H1 (cell line): ENCODE results near the gene NUDT3. TPM values are rescaled to one million over a fixed set of nuclear protein-coding genes. Genes with fewer than 3 reads are reported as not detected.

Source experiments
- CTCF ChIA-PET: fragments of 300-600 bp; sonication (Branson Sonifier 250); formaldehyde crosslinking; loops from one replicate; lab custom pipeline; 2021; ENCODE audit not compliant: partially characterized antibody; lab: Charles Lee
- POLR2A ChIA-PET: fragments of 300-600 bp; sonication (Branson Sonifier 250); formaldehyde crosslinking; loops from one replicate; lab custom pipeline; 2021; ENCODE audit warnings: inconsistent platforms; ENCODE audit not compliant: partially characterized antibody; lab: Charles Lee
- DNase-seq, 2 experiments: peaks; one replicate each; pipeline versions ENCODE4 v3.0.0 to v3.0.0-alpha.2; 2010 to 2022; ENCODE audit warnings: low spot score in 2 of 2, low read depth in 1 of 2, mixed read lengths in 1 of 2
- FAIRE-seq: peaks from 2 replicates; lab custom pipeline; 2011; peaks lifted over from hg19 to GRCh38; lab: Jason Lieb, UNC
- H2AFZ ChIP-seq: 2 replicates; pipeline ENCODE4 v1.8.1; 2012; ENCODE audit warnings: low read length, inconsistent platforms
- H2AK5ac ChIP-seq: 2 replicates; pipeline ENCODE4 v1.6.1; 2013; ENCODE audit warnings: low read depth, low read length
- H2BK120ac ChIP-seq: replicated peaks from 2 replicates; pipeline ENCODE3; 2013; ENCODE audit warnings: low read depth, low read length, inconsistent platforms
- H2BK12ac ChIP-seq: 2 replicates; pipeline ENCODE4 v1.6.1; 2013; ENCODE audit warnings: low read depth, low read length
- H2BK15ac ChIP-seq: 2 replicates; pipeline ENCODE4 v1.6.1; 2013; ENCODE audit warnings: low read length
- H2BK20ac ChIP-seq: 2 replicates; pipeline ENCODE4 v1.6.1; 2013; ENCODE audit warnings: low read length
- H2BK5ac ChIP-seq: 2 replicates; pipeline ENCODE4 v1.6.1; 2013; ENCODE audit warnings: low read depth, low read length
- H3K14ac ChIP-seq: 2 replicates; pipeline ENCODE4 v1.6.1; 2013; ENCODE audit warnings: inconsistent platforms; ENCODE audit not compliant: insufficient read length
- H3K18ac ChIP-seq: 2 replicates; pipeline ENCODE4 v1.6.1; 2013; ENCODE audit warnings: low read length; ENCODE audit errors: extremely low read depth
- H3K23ac ChIP-seq: 2 replicates; pipeline ENCODE4 v1.6.1; 2013; ENCODE audit warnings: inconsistent platforms; ENCODE audit not compliant: insufficient read length
- H3K23me2 ChIP-seq: 2 replicates; pipeline ENCODE4 v1.6.1; 2013; ENCODE audit warnings: low read depth, low read length
- H3K27ac ChIP-seq: 2 replicates; pipeline ENCODE4 v1.6.1; 2011; ENCODE audit warnings: low read depth, low read length, inconsistent platforms
- H3K27me3 ChIP-seq, 4 experiments: replicated peaks in 1 of 4; 1 replicate in 1 of 4; 2 replicates in 3 of 4; pipeline versions ENCODE4 v1.6.1 to v1.8.1; 2011 to 2013; ENCODE audit warnings: low read length in 3 of 4, mild to moderate bottlenecking in 3 of 4, inconsistent platforms in 2 of 4, mixed read lengths in 2 of 4, moderate library complexity in 1 of 4; ENCODE audit not compliant: control insufficient read depth in 3 of 4, insufficient read depth in 3 of 4; ENCODE audit errors: extremely low read depth in 1 of 4
- H3K36me3 ChIP-seq, 4 experiments: 2 replicates each; pipeline versions ENCODE4 v1.6.1 to v1.8.1; 2011 to 2013; ENCODE audit warnings: mild to moderate bottlenecking in 4 of 4, low read length in 3 of 4, moderate library complexity in 2 of 4, control low read depth in 1 of 4, inconsistent platforms in 1 of 4; ENCODE audit not compliant: insufficient read depth in 4 of 4, control insufficient read depth in 2 of 4
- H3K4ac ChIP-seq: replicated peaks from 2 replicates; pipeline ENCODE3; 2013; ENCODE audit warnings: low read length, low read depth, mixed read lengths, inconsistent platforms; ENCODE audit not compliant: insufficient read length
- H3K4me1 ChIP-seq, 4 experiments: replicated peaks in 1 of 4; 1 replicate in 1 of 4; 2 replicates in 3 of 4; pipeline versions ENCODE4 v1.6.1 to v1.8.1; 2011 to 2013; ENCODE audit warnings: low read length in 3 of 4, inconsistent platforms in 2 of 4, mixed read lengths in 1 of 4; ENCODE audit not compliant: insufficient read depth in 4 of 4, control insufficient read depth in 3 of 4
- H3K4me2 ChIP-seq, 2 experiments: 2 replicates each; pipeline versions ENCODE4 v1.6.1 to v1.8.1; 2011 to 2013; ENCODE audit warnings: low read depth in 2 of 2, low read length in 2 of 2, control low read depth in 1 of 2, inconsistent platforms in 1 of 2, mild to moderate bottlenecking in 1 of 2; ENCODE audit not compliant: insufficient read depth in 1 of 2
- H3K4me3 ChIP-seq, 4 experiments: fragments of 200-600, 300-600 bp in 1 of 4; sonication (generic), shearing (Covaris generic), sonication (Bioruptor Twin) in 1 of 4; 2 replicates each; pipeline versions ENCODE4 v1.5.1 to v1.8.1; 2011 to 2016; ENCODE audit warnings: low read length in 4 of 4, low read depth in 3 of 4, control low read depth in 2 of 4, inconsistent platforms in 2 of 4, mild to moderate bottlenecking in 2 of 4, mixed read lengths in 1 of 4, moderate library complexity in 1 of 4; ENCODE audit not compliant: insufficient read depth in 2 of 4; ENCODE audit errors: extremely low read depth in 1 of 4
- H3K56ac ChIP-seq: replicated peaks from 2 replicates; pipeline ENCODE3; 2013; ENCODE audit warnings: low read depth, mild to moderate bottlenecking, mixed read lengths, low read length, inconsistent platforms; ENCODE audit not compliant: insufficient read length
- H3K79me1 ChIP-seq: 2 replicates; pipeline ENCODE4 v1.6.1; 2013; ENCODE audit warnings: low read depth, low read length, control low read depth
- H3K79me2 ChIP-seq, 2 experiments: 2 replicates each; pipeline versions ENCODE4 v1.6.1 to v1.8.1; 2012 to 2013; ENCODE audit warnings: low read length in 2 of 2, mild to moderate bottlenecking in 2 of 2, inconsistent platforms in 1 of 2; ENCODE audit not compliant: insufficient read depth in 2 of 2, control insufficient read depth in 1 of 2
- H3K9ac ChIP-seq, 4 experiments: replicated peaks in 1 of 4; 1 replicate in 1 of 4; 2 replicates in 3 of 4; pipeline versions ENCODE4 v1.6.1 to v1.8.1; 2011 to 2013; ENCODE audit warnings: low read depth in 3 of 4, low read length in 3 of 4, control low read depth in 2 of 4, mild to moderate bottlenecking in 2 of 4, moderate library complexity in 2 of 4, inconsistent platforms in 1 of 4; ENCODE audit errors: extremely low read depth in 1 of 4
- H3K9me3 ChIP-seq, 2 experiments: 2 replicates each; pipeline versions ENCODE4 v1.6.1 to v1.8.1; 2012 to 2013; ENCODE audit warnings: mild to moderate bottlenecking in 2 of 2, moderate library complexity in 2 of 2, control low read depth in 1 of 2, inconsistent platforms in 1 of 2, low read depth in 1 of 2, low read length in 1 of 2, mixed read lengths in 1 of 2; ENCODE audit not compliant: insufficient read depth in 2 of 2
- H4K20me1 ChIP-seq, 2 experiments: replicated peaks in 1 of 2; 2 replicates each; pipeline versions ENCODE3 to v1.8.1; 2011 to 2013; ENCODE audit warnings: inconsistent platforms in 2 of 2, low read length in 2 of 2, mild to moderate bottlenecking in 1 of 2; ENCODE audit not compliant: insufficient read depth in 2 of 2, control insufficient read depth in 1 of 2
- H4K5ac ChIP-seq: 2 replicates; pipeline ENCODE4 v1.6.1; 2013; ENCODE audit warnings: low read length, low read depth, mixed read lengths, inconsistent platforms; ENCODE audit not compliant: insufficient read length
- H4K8ac ChIP-seq: 2 replicates; pipeline ENCODE4 v1.8.0; 2013; ENCODE audit warnings: mild to moderate bottlenecking, moderate library complexity, low read length, inconsistent platforms; ENCODE audit not compliant: insufficient read depth; ENCODE audit errors: extremely low read depth
- H4K91ac ChIP-seq: replicated peaks from 2 replicates; pipeline ENCODE3; 2013; ENCODE audit warnings: low read length, mixed read lengths, inconsistent platforms; ENCODE audit not compliant: insufficient read length
- BCL11A ChIP-seq, 2 experiments: IDR thresholded peaks; one replicate each; pipeline ENCODE4 v1.6.1; 2011; ENCODE audit warnings: low read depth in 2 of 2, low read length in 2 of 2, mild to moderate bottlenecking in 2 of 2
- EGR1 ChIP-seq: IDR thresholded peaks from 2 replicates; pipeline ENCODE4 v1.6.1; 2011; ENCODE audit warnings: low read depth, low read length, borderline replicate concordance
- EP300 ChIP-seq, 2 experiments: IDR thresholded peaks; 1 replicate in 1 of 2; 2 replicates in 1 of 2; pipeline ENCODE4 v1.6.1; 2011 to 2012; ENCODE audit warnings: low read depth in 2 of 2, low read length in 2 of 2, mild to moderate bottlenecking in 2 of 2, borderline replicate concordance in 1 of 2, inconsistent platforms in 1 of 2, moderate library complexity in 1 of 2
- GABPA ChIP-seq: IDR thresholded peaks from 2 replicates; pipeline ENCODE4 v1.6.1; 2011; ENCODE audit warnings: mild to moderate bottlenecking, low read length, moderate library complexity, borderline replicate concordance; ENCODE audit not compliant: insufficient read depth
- JUN ChIP-seq: IDR thresholded peaks from 2 replicates; pipeline ENCODE4 v1.6.1; 2011; ENCODE audit warnings: low read depth, mild to moderate bottlenecking, improper control_type of control experiment, low read length
- KDM5A ChIP-seq: fragments of 200-600 bp; IDR thresholded peaks from 2 replicates; pipeline ENCODE4 v1.7.1; 2012; ENCODE audit warnings: mild to moderate bottlenecking, low read length, inconsistent platforms, mixed read lengths
- MAFK ChIP-seq: IDR thresholded peaks from 2 replicates; pipeline ENCODE4 v1.6.1; 2012; ENCODE audit warnings: low read depth, mild to moderate bottlenecking, improper control_type of control experiment, low read length
- PHF8 ChIP-seq: fragments of 200-600 bp; sonication (generic); conservative IDR thresholded peaks from 2 replicates; pipeline ENCODE4 v1.7.1; 2012; ENCODE audit warnings: low read depth, mild to moderate bottlenecking, inconsistent platforms, low read length, moderate library complexity
- RAD21 ChIP-seq, 2 experiments: IDR thresholded peaks in 1 of 2; conservative IDR thresholded peaks in 1 of 2; 2 replicates each; pipeline ENCODE4 v1.6.1; 2011; ENCODE audit warnings: low read depth in 2 of 2, low read length in 2 of 2, improper control_type of control experiment in 1 of 2, inconsistent platforms in 1 of 2, mild to moderate bottlenecking in 1 of 2, moderate library complexity in 1 of 2
- SAP30 ChIP-seq: fragments of 300-600 bp; sonication (generic); IDR thresholded peaks from 2 replicates; pipeline ENCODE4 v1.7.1; 2012; ENCODE audit warnings: low read length, moderate library complexity, mild to moderate bottlenecking, inconsistent platforms; ENCODE audit not compliant: insufficient read depth, insufficient replicate concordance
- SP4 ChIP-seq: IDR thresholded peaks from 2 replicates; pipeline ENCODE4 v1.6.1; 2012; ENCODE audit warnings: low read length, inconsistent platforms
- TAF7 ChIP-seq: optimal IDR thresholded peaks from 2 replicates; pipeline ENCODE3; 2011; ENCODE audit warnings: low read depth, mild to moderate bottlenecking, inconsistent platforms, low read length, moderate library complexity, borderline replicate concordance
- WGBS, 2 experiments: shearing (Covaris generic) in 1 of 2; methylation state at CpG; one replicate each; pipeline versions ENCODE4 v1.1.6 to v1.1.7; 2013 to 2015; ENCODE audit warnings: low lambda C conversion rate in 2 of 2, mixed read lengths in 2 of 2, inconsistent platforms in 1 of 2, low coverage in 1 of 2, missing lambda C conversion rate in 1 of 2; ENCODE audit not compliant: insufficient replicate concordance in 2 of 2, insufficient coverage in 1 of 2, insufficient read length in 1 of 2; ENCODE audit errors: extremely low coverage in 1 of 2, missing lambda C conversion rate in 1 of 2; 5-methylcytosine and 5-hydroxymethylcytosine counted together
- polyA plus RNA-seq, 7 experiments: library from polyadenylated mRNA; depleted of rRNA in 3 of 7; stranded (reverse) in 5 of 7; unstranded in 2 of 7; fragments of >200 nt in 5 of 7; fragments of 200-250 nt in 2 of 7; gene quantifications; 1 replicate in 5 of 7; 2 replicates in 1 of 7; 4 replicates in 1 of 7; pipeline versions ENCODE4 v1.2.1 to v1.2.3, GENCODE V29; 2011 to 2013; ENCODE audit warnings: missing spikeins in 2 of 7, mixed read lengths in 2 of 7
- total RNA-seq: library from RNA; stranded (reverse); fragmentation: NEBNext Ultra II Directional; extraction: Animal tissue kit (Norgen Biotek cat#: 25700); gene quantifications from 2 replicates; pipeline ENCODE4 v1.2.1, GENCODE V29; 2021
- TF ChIP-seq, protein P1 (sequence below): IDR thresholded peaks from 2 replicates; pipeline ENCODE4 v1.6.1; 2011; ENCODE audit warnings: low read depth, mild to moderate bottlenecking, low read length; ENCODE audit not compliant: insufficient read depth

The NUDT3 gene
- total and polyA plus RNA-seq, 2 of the 8 experiments (the other 6 are each of a cell fraction or from before 2014, with no cell fraction given), result 14.1 to 36.9 TPM

DNA sequence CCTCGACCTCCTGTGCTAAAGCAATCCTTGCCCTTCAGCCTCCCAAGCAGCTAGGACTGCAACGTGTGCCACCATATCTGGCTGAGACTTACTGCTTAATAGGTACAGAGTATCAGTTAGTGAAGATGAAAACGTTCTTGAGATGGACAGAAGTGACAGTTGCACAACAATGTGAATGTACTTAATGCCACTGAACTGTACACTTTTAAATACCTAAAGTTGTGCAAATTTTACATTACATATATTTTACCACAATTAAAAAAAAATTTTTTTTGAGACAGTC is 25.9 kb downstream of the NUDT3 start:
- Histone ChIP-seq H3K27ac (no peak overlapping the region), H4K8ac (no peak overlapping the region), H3K9ac (no peak overlapping the region), H3K14ac (no peak overlapping the region), H2AK5ac (no peak overlapping the region), H3K4me3 (no peak overlapping the region), H4K5ac (no peak overlapping the region), H3K18ac (no peak overlapping the region), H3K4me2 (no peak overlapping the region), H3K36me3 (no peaks in the 10 kb centered on the region; a peak in 2 of 8 replicates), H2BK5ac (no peak overlapping the region), H3K79me1 (no peaks in the 10 kb centered on the region), H3K23me2 (no peaks in the 10 kb centered on the region), H4K91ac (no peak overlapping the region), H3K4ac (no peak overlapping the region), H3K4me1 (peaks cover 0 to 7% (median 5%) of the 10 kb centered on the region in 4 experiments; a peak in 4 of 7 replicates), H3K9me3 (no peaks in the 10 kb centered on the region), H3K79me2 (peaks cover 3 to 68% of the 10 kb centered on the region in 2 experiments; a peak in 3 of 4 replicates), H2BK120ac (no peak overlapping the region), H2BK20ac (no peak overlapping the region), H2BK15ac (no peak overlapping the region), H3K23ac (no peak overlapping the region), H2AFZ (no peak overlapping the region), H3K27me3 (no peaks in the 10 kb centered on the region), H2BK12ac (no peak overlapping the region), H4K20me1 (peaks cover 0 to 6% of the 10 kb centered on the region in 2 experiments), H3K56ac (no peak overlapping the region)
- FAIRE-seq (no peak), DNase-seq (no peak)
- 86% methylated on average over 3 of the region's 3 CpGs; no CpG with 5 or more reads in 1 of the 2 experiments for WGBS, 2 experiments
- ChIA-PET POLR2A (interaction anchor here (1.3 kb wide), 1 partner anchor 20 kb away, joined by 4 read pairs; no protein-coding TSS in a partner anchor), CTCF (interaction anchor here (0.6 kb wide), 1 partner anchor 9 kb away, joined by 3 read pairs; no protein-coding TSS in a partner anchor)
- TF ChIP-seq EP300 (IDR thresholded peaks at IDR 0.05; ENCODE audit: borderline replicate concordance in 1 of 2, low read depth in 2 of 2, low read length in 2 of 2), result no peak
- TF ChIP-seq SAP30, result no peak
- TF ChIP-seq KDM5A, result no peak
- TF ChIP-seq PHF8, result no peak
- no peak for TF ChIP-seq TAF7
- TF ChIP-seq GABPA, result no peak
- TF ChIP-seq SP4, result no peak
- TF ChIP-seq RAD21 (IDR thresholded peaks at IDR 0.05 in 1 of 2, conservative IDR thresholded peaks at IDR 0.05 in 1 of 2; ENCODE audit: low read depth in 2 of 2, low read length in 2 of 2), result no peak
- no peak for TF ChIP-seq EGR1
- TF ChIP-seq JUN, result no peak
- TF ChIP-seq BCL11A (IDR thresholded peaks at IDR 0.05; ENCODE audit: low read depth in 2 of 2, low read length in 2 of 2), result no peak
- TF ChIP-seq, protein P1, sequence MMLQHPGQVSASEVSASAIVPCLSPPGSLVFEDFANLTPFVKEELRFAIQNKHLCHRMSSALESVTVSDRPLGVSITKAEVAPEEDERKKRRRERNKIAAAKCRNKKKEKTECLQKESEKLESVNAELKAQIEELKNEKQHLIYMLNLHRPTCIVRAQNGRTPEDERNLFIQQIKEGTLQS, result no peak
- TF ChIP-seq MAFK, result no peak
